WTC11 (cell line): ENCODE measurements around the gene ADAM11. TPM values are rescaled to one million over a fixed set of nuclear protein-coding genes. Genes with fewer than 3 reads are reported as not detected.

Experiments used
- ATAC-seq: fragments of 200-7000 bp; cut with Tn5 transposase; 2 replicates; pipeline ENCODE4 v1.10.0; 2021; ENCODE audit warnings: mild to moderate bottlenecking, moderate library complexity
- CTCF ChIA-PET: fragments of 300-600 bp; sonication (Branson Sonifier 250); formaldehyde crosslinking; loops from one replicate; lab custom pipeline; 2021; ENCODE audit warnings: antibody characterized with exemption; lab: Charles Lee
- POLR2A ChIA-PET: fragments of 350-600 bp; sonication (Branson Sonifier 250); formaldehyde crosslinking; loops from one replicate; lab custom pipeline; 2021; ENCODE audit warnings: antibody characterized with exemption; lab: Charles Lee
- DNase-seq: peaks from one replicate; pipeline ENCODE4 v3.0.0; 2021; ENCODE audit warnings: low spot score
- H3K27ac Mint-ChIP-seq: 2 replicates; pipeline ENCODE4 v1.8.0; 2021; ENCODE audit warnings: mixed read lengths
- H3K27me3 Mint-ChIP-seq: 2 replicates; pipeline ENCODE4 v1.8.0; 2021; ENCODE audit warnings: low read depth, mild to moderate bottlenecking, moderate library complexity, mixed read lengths
- H3K36me3 Mint-ChIP-seq: 2 replicates; pipeline ENCODE4 v1.8.0; 2021; ENCODE audit warnings: mixed read lengths
- H3K4me1 Mint-ChIP-seq: 2 replicates; pipeline ENCODE4 v1.8.0; 2022; ENCODE audit warnings: mixed read lengths
- H3K4me3 Mint-ChIP-seq: 2 replicates; pipeline ENCODE4 v1.8.0; 2021; ENCODE audit warnings: mild to moderate bottlenecking, moderate library complexity, mixed read lengths
- H3K9me3 Mint-ChIP-seq: 2 replicates; pipeline ENCODE4 v1.8.0; 2021; ENCODE audit warnings: mixed read lengths
- NFATC4 ChIP-seq: fragments of 250-450 bp; sonication (Bioruptor Pico); IDR thresholded peaks from 2 replicates; pipeline ENCODE4 v1.9.0; 2021; ENCODE audit warnings: mild to moderate bottlenecking
- RORB ChIP-seq: fragments of 250-450 bp; sonication (Bioruptor Pico); IDR thresholded peaks from 2 replicates; pipeline ENCODE4 v1.9.0; 2021; ENCODE audit warnings: mild to moderate bottlenecking
- TCF7 ChIP-seq: sonication (generic); formaldehyde crosslinking; IDR thresholded peaks from 2 replicates; pipeline ENCODE4 v1.8.0; 2022; ENCODE audit warnings: mild to moderate bottlenecking, low read depth, missing genetic modification reagents, moderate library complexity
- ZNF219 ChIP-seq: sonication (generic); formaldehyde crosslinking; IDR thresholded peaks from 2 replicates; pipeline ENCODE4 v1.8.0; 2023; ENCODE audit warnings: missing genetic modification reagents, mild to moderate bottlenecking, borderline replicate concordance
- ZNF317 ChIP-seq: sonication (generic); formaldehyde crosslinking; IDR thresholded peaks from 2 replicates; pipeline ENCODE4 v1.8.1; 2023; ENCODE audit warnings: low read depth, mild to moderate bottlenecking, moderate library complexity, missing genetic modification reagents, borderline replicate concordance
- ZNF416 ChIP-seq: fragments of 250-450 bp; sonication (Bioruptor Pico); IDR thresholded peaks from 2 replicates; pipeline ENCODE4 v1.9.0; 2021; ENCODE audit warnings: mild to moderate bottlenecking, inconsistent platforms
- total RNA-seq: library from RNA; stranded (reverse); gene quantifications from 3 replicates; pipeline ENCODE4 v1.2.3, GENCODE V29; 2021
- TF ChIP-seq, protein P1 (sequence below): sonication (generic); formaldehyde crosslinking; IDR thresholded peaks from 2 replicates; pipeline ENCODE4 v1.8.0; 2022; ENCODE audit warnings: mild to moderate bottlenecking, missing genetic modification reagents
- TF ChIP-seq, protein P2 (sequence below): sonication (generic); formaldehyde crosslinking; IDR thresholded peaks from 2 replicates; pipeline ENCODE4 v1.8.1; 2022; ENCODE audit warnings: missing genetic modification reagents, borderline replicate concordance
- TF ChIP-seq, protein P3 (sequence below): sonication (generic); formaldehyde crosslinking; IDR thresholded peaks from 2 replicates; pipeline ENCODE4 v1.8.1; 2022; ENCODE audit warnings: low read depth, missing genetic modification reagents, borderline replicate concordance
- TF ChIP-seq, protein P4 (sequence below): sonication (generic); formaldehyde crosslinking; IDR thresholded peaks from 2 replicates; pipeline ENCODE4 v1.8.1; 2023; ENCODE audit warnings: mild to moderate bottlenecking, missing genetic modification reagents
- TF ChIP-seq, protein P5 (sequence below): sonication (generic); formaldehyde crosslinking; IDR thresholded peaks from 2 replicates; pipeline ENCODE4 v1.8.0; 2022; ENCODE audit warnings: missing genetic modification reagents
- TF ChIP-seq, protein P6 (sequence below): sonication (generic); formaldehyde crosslinking; IDR thresholded peaks from 2 replicates; pipeline ENCODE4 v1.8.0; 2022; ENCODE audit warnings: mild to moderate bottlenecking, missing genetic modification reagents
- TF ChIP-seq, protein P7 (sequence below): fragments of 250-450 bp; sonication (Bioruptor Pico); IDR thresholded peaks from 2 replicates; pipeline ENCODE4 v1.9.0; 2021; ENCODE audit warnings: mild to moderate bottlenecking, borderline replicate concordance

ADAM11 gene
- total RNA-seq, 1 experiment from 2014 or later = 3.0 TPM

DNA sequence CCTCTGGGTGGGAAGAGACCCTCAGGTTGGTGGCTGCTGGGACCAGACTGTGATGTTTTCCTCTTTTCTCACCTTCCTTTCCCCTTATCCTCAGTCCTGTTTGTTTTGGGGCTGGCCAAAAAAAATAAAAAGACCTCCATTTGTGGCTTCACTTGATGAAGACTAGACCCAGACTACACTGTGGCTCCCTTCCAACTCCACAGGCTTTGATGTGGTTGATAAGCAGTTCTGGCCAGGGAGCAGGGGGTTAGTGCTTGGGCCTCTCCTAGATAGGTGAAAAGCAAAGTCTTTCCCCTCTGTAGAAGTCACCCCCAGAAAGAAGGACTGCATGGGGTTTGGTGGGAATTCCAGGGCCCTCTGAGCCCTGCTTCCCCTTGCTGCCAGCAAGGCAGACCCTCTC is 11.2 kb upstream of the ADAM11 start:
- H3K36me3 Mint-ChIP-seq = peaks cover 29% of the 10 kb centered on the region
- no peak overlapping the region for H3K27ac Mint-ChIP-seq
- ATAC-seq (no peak), DNase-seq (no peak)
- no peaks in the 10 kb centered on the region for H3K9me3 Mint-ChIP-seq
- TF ChIP-seq, protein P1, sequence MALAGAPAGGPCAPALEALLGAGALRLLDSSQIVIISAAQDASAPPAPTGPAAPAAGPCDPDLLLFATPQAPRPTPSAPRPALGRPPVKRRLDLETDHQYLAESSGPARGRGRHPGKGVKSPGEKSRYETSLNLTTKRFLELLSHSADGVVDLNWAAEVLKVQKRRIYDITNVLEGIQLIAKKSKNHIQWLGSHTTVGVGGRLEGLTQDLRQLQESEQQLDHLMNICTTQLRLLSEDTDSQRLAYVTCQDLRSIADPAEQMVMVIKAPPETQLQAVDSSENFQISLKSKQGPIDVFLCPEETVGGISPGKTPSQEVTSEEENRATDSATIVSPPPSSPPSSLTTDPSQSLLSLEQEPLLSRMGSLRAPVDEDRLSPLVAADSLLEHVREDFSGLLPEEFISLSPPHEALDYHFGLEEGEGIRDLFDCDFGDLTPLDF (CRISPR knock-in tag) = no peak
- TF ChIP-seq, protein P2, sequence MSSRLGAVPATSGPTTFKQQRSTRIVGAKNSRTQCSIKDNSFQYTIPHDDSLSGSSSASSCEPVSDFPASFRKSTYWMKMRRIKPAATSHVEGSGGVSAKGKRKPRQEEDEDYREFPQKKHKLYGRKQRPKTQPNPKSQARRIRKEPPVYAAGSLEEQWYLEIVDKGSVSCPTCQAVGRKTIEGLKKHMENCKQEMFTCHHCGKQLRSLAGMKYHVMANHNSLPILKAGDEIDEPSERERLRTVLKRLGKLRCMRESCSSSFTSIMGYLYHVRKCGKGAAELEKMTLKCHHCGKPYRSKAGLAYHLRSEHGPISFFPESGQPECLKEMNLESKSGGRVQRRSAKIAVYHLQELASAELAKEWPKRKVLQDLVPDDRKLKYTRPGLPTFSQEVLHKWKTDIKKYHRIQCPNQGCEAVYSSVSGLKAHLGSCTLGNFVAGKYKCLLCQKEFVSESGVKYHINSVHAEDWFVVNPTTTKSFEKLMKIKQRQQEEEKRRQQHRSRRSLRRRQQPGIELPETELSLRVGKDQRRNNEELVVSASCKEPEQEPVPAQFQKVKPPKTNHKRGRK = no peak
- TF ChIP-seq, protein P3, sequence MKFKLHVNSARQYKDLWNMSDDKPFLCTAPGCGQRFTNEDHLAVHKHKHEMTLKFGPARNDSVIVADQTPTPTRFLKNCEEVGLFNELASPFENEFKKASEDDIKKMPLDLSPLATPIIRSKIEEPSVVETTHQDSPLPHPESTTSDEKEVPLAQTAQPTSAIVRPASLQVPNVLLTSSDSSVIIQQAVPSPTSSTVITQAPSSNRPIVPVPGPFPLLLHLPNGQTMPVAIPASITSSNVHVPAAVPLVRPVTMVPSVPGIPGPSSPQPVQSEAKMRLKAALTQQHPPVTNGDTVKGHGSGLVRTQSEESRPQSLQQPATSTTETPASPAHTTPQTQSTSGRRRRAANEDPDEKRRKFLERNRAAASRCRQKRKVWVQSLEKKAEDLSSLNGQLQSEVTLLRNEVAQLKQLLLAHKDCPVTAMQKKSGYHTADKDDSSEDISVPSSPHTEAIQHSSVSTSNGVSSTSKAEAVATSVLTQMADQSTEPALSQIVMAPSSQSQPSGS = no peak
- TF ChIP-seq TCF7 (CRISPR knock-in tag) = no peak
- TF ChIP-seq ZNF317 (CRISPR knock-in tag) = no peak
- TF ChIP-seq, protein P4, sequence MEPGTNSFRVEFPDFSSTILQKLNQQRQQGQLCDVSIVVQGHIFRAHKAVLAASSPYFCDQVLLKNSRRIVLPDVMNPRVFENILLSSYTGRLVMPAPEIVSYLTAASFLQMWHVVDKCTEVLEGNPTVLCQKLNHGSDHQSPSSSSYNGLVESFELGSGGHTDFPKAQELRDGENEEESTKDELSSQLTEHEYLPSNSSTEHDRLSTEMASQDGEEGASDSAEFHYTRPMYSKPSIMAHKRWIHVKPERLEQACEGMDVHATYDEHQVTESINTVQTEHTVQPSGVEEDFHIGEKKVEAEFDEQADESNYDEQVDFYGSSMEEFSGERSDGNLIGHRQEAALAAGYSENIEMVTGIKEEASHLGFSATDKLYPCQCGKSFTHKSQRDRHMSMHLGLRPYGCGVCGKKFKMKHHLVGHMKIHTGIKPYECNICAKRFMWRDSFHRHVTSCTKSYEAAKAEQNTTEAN (CRISPR knock-in tag) = no peak
- TF ChIP-seq, protein P5, sequence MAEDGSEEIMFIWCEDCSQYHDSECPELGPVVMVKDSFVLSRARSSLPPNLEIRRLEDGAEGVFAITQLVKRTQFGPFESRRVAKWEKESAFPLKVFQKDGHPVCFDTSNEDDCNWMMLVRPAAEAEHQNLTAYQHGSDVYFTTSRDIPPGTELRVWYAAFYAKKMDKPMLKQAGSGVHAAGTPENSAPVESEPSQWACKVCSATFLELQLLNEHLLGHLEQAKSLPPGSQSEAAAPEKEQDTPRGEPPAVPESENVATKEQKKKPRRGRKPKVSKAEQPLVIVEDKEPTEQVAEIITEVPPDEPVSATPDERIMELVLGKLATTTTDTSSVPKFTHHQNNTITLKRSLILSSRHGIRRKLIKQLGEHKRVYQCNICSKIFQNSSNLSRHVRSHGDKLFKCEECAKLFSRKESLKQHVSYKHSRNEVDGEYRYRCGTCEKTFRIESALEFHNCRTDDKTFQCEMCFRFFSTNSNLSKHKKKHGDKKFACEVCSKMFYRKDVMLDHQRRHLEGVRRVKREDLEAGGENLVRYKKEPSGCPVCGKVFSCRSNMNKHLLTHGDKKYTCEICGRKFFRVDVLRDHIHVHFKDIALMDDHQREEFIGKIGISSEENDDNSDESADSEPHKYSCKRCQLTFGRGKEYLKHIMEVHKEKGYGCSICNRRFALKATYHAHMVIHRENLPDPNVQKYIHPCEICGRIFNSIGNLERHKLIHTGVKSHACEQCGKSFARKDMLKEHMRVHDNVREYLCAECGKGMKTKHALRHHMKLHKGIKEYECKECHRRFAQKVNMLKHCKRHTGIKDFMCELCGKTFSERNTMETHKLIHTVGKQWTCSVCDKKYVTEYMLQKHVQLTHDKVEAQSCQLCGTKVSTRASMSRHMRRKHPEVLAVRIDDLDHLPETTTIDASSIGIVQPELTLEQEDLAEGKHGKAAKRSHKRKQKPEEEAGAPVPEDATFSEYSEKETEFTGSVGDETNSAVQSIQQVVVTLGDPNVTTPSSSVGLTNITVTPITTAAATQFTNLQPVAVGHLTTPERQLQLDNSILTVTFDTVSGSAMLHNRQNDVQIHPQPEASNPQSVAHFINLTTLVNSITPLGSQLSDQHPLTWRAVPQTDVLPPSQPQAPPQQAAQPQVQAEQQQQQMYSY = no peak
- TF ChIP-seq, protein P6, sequence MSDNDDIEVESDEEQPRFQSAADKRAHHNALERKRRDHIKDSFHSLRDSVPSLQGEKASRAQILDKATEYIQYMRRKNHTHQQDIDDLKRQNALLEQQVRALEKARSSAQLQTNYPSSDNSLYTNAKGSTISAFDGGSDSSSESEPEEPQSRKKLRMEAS (CRISPR knock-in tag) = no peak
- TF ChIP-seq RORB (CRISPR knock-in tag) = no peak
- TF ChIP-seq, protein P7, sequence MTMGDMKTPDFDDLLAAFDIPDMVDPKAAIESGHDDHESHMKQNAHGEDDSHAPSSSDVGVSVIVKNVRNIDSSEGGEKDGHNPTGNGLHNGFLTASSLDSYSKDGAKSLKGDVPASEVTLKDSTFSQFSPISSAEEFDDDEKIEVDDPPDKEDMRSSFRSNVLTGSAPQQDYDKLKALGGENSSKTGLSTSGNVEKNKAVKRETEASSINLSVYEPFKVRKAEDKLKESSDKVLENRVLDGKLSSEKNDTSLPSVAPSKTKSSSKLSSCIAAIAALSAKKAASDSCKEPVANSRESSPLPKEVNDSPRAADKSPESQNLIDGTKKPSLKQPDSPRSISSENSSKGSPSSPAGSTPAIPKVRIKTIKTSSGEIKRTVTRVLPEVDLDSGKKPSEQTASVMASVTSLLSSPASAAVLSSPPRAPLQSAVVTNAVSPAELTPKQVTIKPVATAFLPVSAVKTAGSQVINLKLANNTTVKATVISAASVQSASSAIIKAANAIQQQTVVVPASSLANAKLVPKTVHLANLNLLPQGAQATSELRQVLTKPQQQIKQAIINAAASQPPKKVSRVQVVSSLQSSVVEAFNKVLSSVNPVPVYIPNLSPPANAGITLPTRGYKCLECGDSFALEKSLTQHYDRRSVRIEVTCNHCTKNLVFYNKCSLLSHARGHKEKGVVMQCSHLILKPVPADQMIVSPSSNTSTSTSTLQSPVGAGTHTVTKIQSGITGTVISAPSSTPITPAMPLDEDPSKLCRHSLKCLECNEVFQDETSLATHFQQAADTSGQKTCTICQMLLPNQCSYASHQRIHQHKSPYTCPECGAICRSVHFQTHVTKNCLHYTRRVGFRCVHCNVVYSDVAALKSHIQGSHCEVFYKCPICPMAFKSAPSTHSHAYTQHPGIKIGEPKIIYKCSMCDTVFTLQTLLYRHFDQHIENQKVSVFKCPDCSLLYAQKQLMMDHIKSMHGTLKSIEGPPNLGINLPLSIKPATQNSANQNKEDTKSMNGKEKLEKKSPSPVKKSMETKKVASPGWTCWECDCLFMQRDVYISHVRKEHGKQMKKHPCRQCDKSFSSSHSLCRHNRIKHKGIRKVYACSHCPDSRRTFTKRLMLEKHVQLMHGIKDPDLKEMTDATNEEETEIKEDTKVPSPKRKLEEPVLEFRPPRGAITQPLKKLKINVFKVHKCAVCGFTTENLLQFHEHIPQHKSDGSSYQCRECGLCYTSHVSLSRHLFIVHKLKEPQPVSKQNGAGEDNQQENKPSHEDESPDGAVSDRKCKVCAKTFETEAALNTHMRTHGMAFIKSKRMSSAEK (CRISPR knock-in tag) = no peak
- no peak for TF ChIP-seq ZNF219
- no peak for TF ChIP-seq NFATC4 (CRISPR knock-in tag)
- TF ChIP-seq ZNF416 = no peak
- no peak overlapping the region for H3K4me3 Mint-ChIP-seq
- ChIA-PET CTCF (interaction anchor here (0.6 to 2.7 kb wide), 3 partner anchors 12 to 74 kb away, joined by 3 to 8 read pairs (median 3); no protein-coding TSS in a partner anchor), POLR2A (no interaction called here)
- no peaks in the 10 kb centered on the region; the same call in 1 of the 2 replicates for H3K4me1 Mint-ChIP-seq
- no peaks in the 10 kb centered on the region for H3K27me3 Mint-ChIP-seq
